IMR-90 (cell line): ENCODE data around the gene ATP8B4. TPM values are rescaled to one million over a fixed set of nuclear protein-coding genes. Genes with fewer than 3 reads are reported as not detected.

Experiments
- ATAC-seq: fragments of 200-7000 bp; cut with Tn5 transposase; 2 replicates; pipeline ENCODE4 v1.9.1; 2020; ENCODE audit warnings: low read depth, mild to moderate bottlenecking, moderate library complexity
- BruUV-seq: library from RNA; stranded (reverse); fragments of 400-500 nt; replicated peaks from 2 replicates; lab custom pipeline; 2021; lab: Mats Ljungman, UMichigan
- CTCF ChIA-PET: fragments of 300-600 bp; formaldehyde crosslinking; extraction: SDS; loops from one replicate; lab custom pipeline; 2021; ENCODE audit warnings: antibody characterized with exemption; lab: Yijun Ruan, JAX
- POLR2A ChIA-PET: fragments of 300-600 bp; sonication (Branson Sonifier 250); formaldehyde crosslinking; loops from one replicate; lab custom pipeline; 2022; ENCODE audit warnings: antibody characterized with exemption; ENCODE audit not compliant: unreplicated experiment; lab: Charles Lee
- DNase-seq: peaks from one replicate; pipeline ENCODE4 v3.0.0; 2013
- H2AFZ ChIP-seq: replicated peaks from 2 replicates; pipeline ENCODE3; 2013; ENCODE audit warnings: low read length, mild to moderate bottlenecking; ENCODE audit not compliant: poor library complexity
- H2AK5ac ChIP-seq: 2 replicates; pipeline ENCODE4 v1.6.1; 2013; ENCODE audit warnings: low read depth, low read length, inconsistent platforms
- H2AK9ac ChIP-seq: replicated peaks from 2 replicates; pipeline ENCODE3; 2013; ENCODE audit warnings: mild to moderate bottlenecking, low read depth, low read length, moderate library complexity; ENCODE audit not compliant: poor library complexity
- H2BK120ac ChIP-seq: 2 replicates; pipeline ENCODE4 v1.6.1; 2013; ENCODE audit warnings: low read depth, low read length, inconsistent platforms
- H2BK15ac ChIP-seq: 3 replicates; pipeline ENCODE4 v1.6.1; 2013; ENCODE audit warnings: low read depth, low read length, inconsistent platforms
- H2BK20ac ChIP-seq: 2 replicates; pipeline ENCODE4 v1.6.1; 2013; ENCODE audit warnings: low read depth, mild to moderate bottlenecking, inconsistent platforms, low read length, moderate library complexity
- H2BK5ac ChIP-seq: 2 replicates; pipeline ENCODE4 v1.6.1; 2013; ENCODE audit warnings: mild to moderate bottlenecking, low read depth, low read length, inconsistent platforms; ENCODE audit not compliant: poor library complexity, severe bottlenecking
- H3K14ac ChIP-seq: replicated peaks from 2 replicates; pipeline ENCODE4 v1.6.1; 2013; ENCODE audit warnings: low read depth, low read length, inconsistent platforms
- H3K18ac ChIP-seq: 2 replicates; pipeline ENCODE4 v1.6.1; 2013; ENCODE audit warnings: low read depth, low read length, control low read depth
- H3K23ac ChIP-seq: 2 replicates; pipeline ENCODE4 v1.6.1; 2013; ENCODE audit warnings: low read depth, low read length, inconsistent platforms
- H3K27ac ChIP-seq: 2 replicates; pipeline ENCODE4 v1.5.1; 2013; ENCODE audit warnings: mild to moderate bottlenecking, control low read depth, low read length; ENCODE audit not compliant: insufficient read depth
- H3K27me3 ChIP-seq: 2 replicates; pipeline ENCODE4 v1.6.1; 2013; ENCODE audit warnings: low read length; ENCODE audit not compliant: control insufficient read depth, insufficient read depth
- H3K36me3 ChIP-seq: 2 replicates; pipeline ENCODE4 v1.6.1; 2013; ENCODE audit warnings: low read length, mixed read lengths; ENCODE audit not compliant: control insufficient read depth, insufficient read depth
- H3K4ac ChIP-seq: 2 replicates; pipeline ENCODE4 v1.6.1; 2013; ENCODE audit warnings: low read depth, low read length, inconsistent platforms
- H3K4me1 ChIP-seq: 2 replicates; pipeline ENCODE4 v1.6.1; 2013; ENCODE audit warnings: low read length, mixed read lengths; ENCODE audit not compliant: control insufficient read depth, insufficient read depth
- H3K4me2 ChIP-seq: 2 replicates; pipeline ENCODE4 v1.6.1; 2013; ENCODE audit warnings: low read depth, mild to moderate bottlenecking, control low read depth, low read length, moderate library complexity
- H3K4me3 ChIP-seq: 2 replicates; pipeline ENCODE4 v1.5.1; 2013; ENCODE audit warnings: low read depth, mild to moderate bottlenecking, control low read depth, low read length, moderate library complexity; ENCODE audit not compliant: insufficient read depth
- H3K56ac ChIP-seq: 2 replicates; pipeline ENCODE4 v1.6.1; 2013; ENCODE audit warnings: low read length, inconsistent platforms; ENCODE audit not compliant: insufficient read depth; ENCODE audit errors: extremely low read depth
- H3K79me1 ChIP-seq, 2 experiments: 2 replicates each; pipeline ENCODE4 v1.6.1; 2013; ENCODE audit warnings: low read length in 2 of 2, inconsistent platforms in 1 of 2, low read depth in 1 of 2
- H3K9ac ChIP-seq: 2 replicates; pipeline ENCODE4 v1.6.1; 2013; ENCODE audit warnings: low read depth, low read length, control low read depth
- H3K9me1 ChIP-seq: 2 replicates; pipeline ENCODE4 v1.6.1; 2013; ENCODE audit warnings: low read length, inconsistent platforms; ENCODE audit not compliant: insufficient read depth
- H3K9me3 ChIP-seq: 2 replicates; pipeline ENCODE4 v1.6.1; 2013; ENCODE audit warnings: low read length; ENCODE audit not compliant: control insufficient read depth, insufficient read depth
- H4K20me1 ChIP-seq: 2 replicates; pipeline ENCODE4 v1.6.1; 2013; ENCODE audit warnings: low read length, inconsistent platforms; ENCODE audit not compliant: insufficient read depth
- H4K5ac ChIP-seq: 2 replicates; pipeline ENCODE4 v1.6.1; 2013; ENCODE audit warnings: mild to moderate bottlenecking, low read depth, low read length, control low read depth
- H4K8ac ChIP-seq, 2 experiments: 2 replicates each; pipeline ENCODE4 v1.6.1; 2013; ENCODE audit warnings: low read depth in 2 of 2, low read length in 2 of 2, control low read depth in 1 of 2, inconsistent platforms in 1 of 2
- H4K91ac ChIP-seq: 2 replicates; pipeline ENCODE4 v1.6.1; 2013; ENCODE audit warnings: low read depth, low read length, inconsistent platforms; ENCODE audit not compliant: insufficient read depth
- CHD1 ChIP-seq: IDR thresholded peaks from 2 replicates; pipeline ENCODE4 v1.6.1; 2012; ENCODE audit warnings: low read depth, low read length, improper control_type of control experiment
- FOS ChIP-seq: fragments of 150-350 bp; IDR thresholded peaks from 2 replicates; pipeline ENCODE4 v1.6.1; 2016; ENCODE audit warnings: low read depth, low read length
- MAFK ChIP-seq: IDR thresholded peaks from 2 replicates; pipeline ENCODE4 v1.6.1; 2012; ENCODE audit warnings: low read depth, low read length, improper control_type of control experiment
- MAZ ChIP-seq: IDR thresholded peaks from 2 replicates; pipeline ENCODE4 v1.6.1; 2012; ENCODE audit warnings: low read depth, mild to moderate bottlenecking, low read length, improper control_type of control experiment, moderate library complexity, borderline replicate concordance
- MXI1 ChIP-seq: IDR thresholded peaks from 2 replicates; pipeline ENCODE4 v1.6.1; 2012; ENCODE audit warnings: low read depth, mild to moderate bottlenecking, low read length, moderate library complexity, borderline replicate concordance
- NFE2L2 ChIP-seq: fragments of 150-350 bp; IDR thresholded peaks from 2 replicates; pipeline ENCODE4 v1.6.1; 2016; ENCODE audit warnings: low read depth, mild to moderate bottlenecking, low read length
- POLR2A ChIP-seq: IDR thresholded peaks from 2 replicates; pipeline ENCODE4 v1.6.1; 2012; ENCODE audit warnings: mild to moderate bottlenecking, low read depth, low read length
- RAD21 ChIP-seq: IDR thresholded peaks from 2 replicates; pipeline ENCODE4 v1.6.1; 2012; ENCODE audit warnings: low read length, improper control_type of control experiment
- RCOR1 ChIP-seq: IDR thresholded peaks from 2 replicates; pipeline ENCODE4 v1.6.1; 2012; ENCODE audit warnings: mild to moderate bottlenecking, low read length, improper control_type of control experiment; ENCODE audit not compliant: insufficient replicate concordance
- RFX5 ChIP-seq: IDR thresholded peaks from 2 replicates; pipeline ENCODE4 v1.8.0; 2012; ENCODE audit warnings: low read depth, mild to moderate bottlenecking, low read length, moderate library complexity
- SMC3 ChIP-seq: fragments of 150-350 bp; IDR thresholded peaks from 2 replicates; pipeline ENCODE4 v1.6.1; 2016; ENCODE audit warnings: low read depth, mild to moderate bottlenecking, antibody characterized with exemption, low read length, moderate library complexity
- WGBS, 2 experiments: methylation state at CpG; one replicate each; pipeline versions ENCODE4 v1.1.5 to v1.1.7; 2013; ENCODE audit warnings: missing lambda C conversion rate in 2 of 2; ENCODE audit not compliant: insufficient read length in 1 of 2; ENCODE audit errors: extremely low coverage in 2 of 2; 5-methylcytosine and 5-hydroxymethylcytosine counted together
- dilution Hi-C: fragments of 300-500 bp; cut with HindIII; formaldehyde crosslinking; loops from one replicate; pipeline ENCODE4 v1.14.3; 2018; ENCODE audit warnings: low sequenced_read_pairs; ENCODE audit not compliant: unreplicated experiment
- in situ Hi-C: fragments of 300-500 bp; cut with MboI; formaldehyde crosslinking; loops from 3 replicates; pipeline ENCODE4 v1.14.3; 2019; ENCODE audit warnings: low sequenced_read_pairs, inconsistent platforms, mixed read lengths
- intact Hi-C: fragments of 100-400 bp; cut with micrococcal nuclease; formaldehyde crosslinking; loops from 2 replicates; pipeline ENCODE4 v1.10.0; 2022
- polyA plus RNA-seq, 3 experiments: library from polyadenylated mRNA; depleted of rRNA; stranded (reverse); fragments of >200 nt; gene quantifications; 2 replicates each; pipeline ENCODE4 v1.2.3, GENCODE V29; 2012; ENCODE audit warnings: low replicate concordance in 1 of 3
- total RNA-seq: library from RNA; depleted of rRNA; stranded (reverse); fragments of >200 nt; gene quantifications from 2 replicates; pipeline ENCODE4 v1.2.3, GENCODE V29; 2012
- TF ChIP-seq, protein P1 (sequence below): fragments of 150-350 bp; IDR thresholded peaks from 2 replicates; pipeline ENCODE4 v1.6.1; 2016; ENCODE audit warnings: low read depth, mild to moderate bottlenecking, low read length, moderate library complexity, borderline replicate concordance
- TF ChIP-seq, protein P2 (sequence below): fragments of 150-350 bp; IDR thresholded peaks from 2 replicates; pipeline ENCODE4 v1.6.1; 2017; ENCODE audit warnings: mild to moderate bottlenecking, antibody characterized with exemption, low read length, low read depth

The ATP8B4 gene
- total and polyA plus RNA-seq, 2 of the 4 experiments (the other 2 are of a cell fraction), result 0.12 to 0.54 TPM

- intact Hi-C loops, result no loop called here
- no peak overlapping the region for H3K9ac ChIP-seq
- ATAC-seq, result no peak
- no CpG with 5 or more reads among the region's 2 CpGs for WGBS, 2 experiments
- H2AK9ac ChIP-seq, result no peak overlapping the region
- no peaks in the 10 kb centered on the region for H4K20me1 ChIP-seq
- CTCF ChIA-PET, result no interaction called here
- no peak overlapping the region for H3K27ac ChIP-seq
- no peaks in the 10 kb centered on the region for H3K36me3 ChIP-seq
- H3K56ac ChIP-seq, result no peak overlapping the region
- H3K4me3 ChIP-seq, result no peak overlapping the region
- no peak for DNase-seq
- no peaks in the 10 kb centered on the region for H3K4me1 ChIP-seq
- no peak overlapping the region for H3K4ac ChIP-seq
- H3K4me2 ChIP-seq, result no peak overlapping the region
- no peak overlapping the region for H3K23ac ChIP-seq
- H3K79me1 ChIP-seq, result no peaks in the 10 kb centered on the region
- no peak overlapping the region for H2AK5ac ChIP-seq
- H4K5ac ChIP-seq, result no peak overlapping the region
- H2BK120ac ChIP-seq, result no peak overlapping the region
- peaks cover 5% of the 10 kb centered on the region; the same call in 1 of the 2 replicates for H3K9me1 ChIP-seq
- BruUV-seq, result no TSS peak
- POLR2A ChIA-PET, result no interaction called here
- no peak overlapping the region for H4K91ac ChIP-seq
- no peak overlapping the region for H4K8ac ChIP-seq
- no peak overlapping the region for H2AFZ ChIP-seq
- no peak overlapping the region for H3K18ac ChIP-seq
- no peak overlapping the region for H2BK15ac ChIP-seq
- no peaks in the 10 kb centered on the region for H3K27me3 ChIP-seq
- TF ChIP-seq SMC3, result no peak
- no peak for TF ChIP-seq MXI1
- no peak for TF ChIP-seq RAD21
- no peak for TF ChIP-seq RFX5
- TF ChIP-seq MAZ, result no peak
- TF ChIP-seq RCOR1, result no peak
- no peak for TF ChIP-seq MAFK
- no peak for TF ChIP-seq NFE2L2
- no peak for TF ChIP-seq FOS
- TF ChIP-seq, protein P1, sequence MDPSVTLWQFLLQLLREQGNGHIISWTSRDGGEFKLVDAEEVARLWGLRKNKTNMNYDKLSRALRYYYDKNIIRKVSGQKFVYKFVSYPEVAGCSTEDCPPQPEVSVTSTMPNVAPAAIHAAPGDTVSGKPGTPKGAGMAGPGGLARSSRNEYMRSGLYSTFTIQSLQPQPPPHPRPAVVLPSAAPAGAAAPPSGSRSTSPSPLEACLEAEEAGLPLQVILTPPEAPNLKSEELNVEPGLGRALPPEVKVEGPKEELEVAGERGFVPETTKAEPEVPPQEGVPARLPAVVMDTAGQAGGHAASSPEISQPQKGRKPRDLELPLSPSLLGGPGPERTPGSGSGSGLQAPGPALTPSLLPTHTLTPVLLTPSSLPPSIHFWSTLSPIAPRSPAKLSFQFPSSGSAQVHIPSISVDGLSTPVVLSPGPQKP, result no peak
- TF ChIP-seq, protein P2, sequence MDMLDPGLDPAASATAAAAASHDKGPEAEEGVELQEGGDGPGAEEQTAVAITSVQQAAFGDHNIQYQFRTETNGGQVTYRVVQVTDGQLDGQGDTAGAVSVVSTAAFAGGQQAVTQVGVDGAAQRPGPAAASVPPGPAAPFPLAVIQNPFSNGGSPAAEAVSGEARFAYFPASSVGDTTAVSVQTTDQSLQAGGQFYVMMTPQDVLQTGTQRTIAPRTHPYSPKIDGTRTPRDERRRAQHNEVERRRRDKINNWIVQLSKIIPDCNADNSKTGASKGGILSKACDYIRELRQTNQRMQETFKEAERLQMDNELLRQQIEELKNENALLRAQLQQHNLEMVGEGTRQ, result no peak
- TF ChIP-seq CHD1, result no peak
- no peak for TF ChIP-seq POLR2A
- in situ Hi-C loops, result no loop called here
- H2BK20ac ChIP-seq, result no peak overlapping the region
- dilution Hi-C loops, result no loop called here
- H3K9me3 ChIP-seq, result no peaks in the 10 kb centered on the region
- no peak overlapping the region for H2BK5ac ChIP-seq
- H3K14ac ChIP-seq, result 0 out of 2 replicates have a peak overlapping the region, but pooled peaks have one; percentile 4
Observed at GRCh38 chr15:50084932-50085331, 34.1 kb downstream of the ATP8B4 start.
